GF-D8 (cell line): Measurements from ENCODE around the gene TUBB4A.

Source experiments
- DNase-seq: peaks from one replicate; lab custom pipeline; 2025; lab: John Stamatoyannopoulos, UW

The TUBB4A gene

DNA sequence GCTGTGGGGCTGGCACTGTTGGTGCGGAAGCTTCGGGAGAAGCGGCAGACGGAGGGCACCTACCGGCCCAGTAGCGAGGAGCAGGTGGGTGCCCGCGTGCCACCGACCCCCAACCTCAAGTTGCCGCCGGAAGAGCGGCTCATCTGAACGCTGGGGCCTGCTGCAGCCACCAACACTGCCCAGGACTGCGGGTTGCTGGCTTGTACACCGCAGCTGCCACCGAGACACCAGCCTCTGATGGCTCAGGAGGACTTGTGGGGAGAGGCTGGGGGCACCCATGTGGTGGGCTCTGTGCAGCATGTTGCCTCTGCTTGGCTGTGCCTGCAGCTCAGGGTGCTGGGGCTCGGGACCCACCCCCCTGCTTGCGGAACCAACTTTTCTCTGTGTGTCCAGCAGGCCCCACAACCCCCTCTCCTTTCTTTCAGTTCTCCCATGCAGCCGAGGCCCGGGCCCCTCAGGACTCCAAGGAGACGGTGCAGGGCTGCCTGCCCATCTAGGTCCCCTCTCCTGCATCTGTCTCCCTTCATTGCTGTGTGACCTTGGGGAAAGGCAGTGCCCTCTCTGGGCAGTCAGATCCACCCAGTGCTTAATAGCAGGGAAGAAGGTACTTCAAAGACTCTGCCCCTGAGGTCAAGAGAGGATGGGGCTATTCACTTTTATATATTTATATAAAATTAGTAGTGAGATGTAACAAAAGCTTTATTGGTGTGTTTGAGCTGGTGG lies 35.4 kb downstream of the TUBB4A start:
- no peak for DNase-seq

DNA sequence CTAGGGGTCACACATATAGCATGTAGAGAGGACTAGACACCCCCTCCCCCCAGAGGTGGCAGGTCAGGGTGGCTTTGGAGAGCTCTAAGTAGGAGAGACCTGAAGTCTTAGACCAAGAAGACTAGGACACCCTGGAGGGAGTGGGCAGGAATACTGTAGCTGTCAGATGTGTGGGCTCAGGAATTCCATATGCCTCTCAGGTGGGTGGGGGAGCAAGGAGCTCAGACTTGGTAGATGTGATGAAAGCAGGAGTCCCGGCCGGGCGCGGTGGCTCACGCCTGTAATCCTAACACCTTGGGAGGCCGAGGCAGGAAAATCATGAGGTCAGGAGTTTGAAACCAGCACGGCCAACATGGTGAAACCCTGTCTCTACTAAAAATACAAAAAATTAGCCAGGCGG lies 36.4 kb downstream of the TUBB4A start:
- no peak for DNase-seq

DNA sequence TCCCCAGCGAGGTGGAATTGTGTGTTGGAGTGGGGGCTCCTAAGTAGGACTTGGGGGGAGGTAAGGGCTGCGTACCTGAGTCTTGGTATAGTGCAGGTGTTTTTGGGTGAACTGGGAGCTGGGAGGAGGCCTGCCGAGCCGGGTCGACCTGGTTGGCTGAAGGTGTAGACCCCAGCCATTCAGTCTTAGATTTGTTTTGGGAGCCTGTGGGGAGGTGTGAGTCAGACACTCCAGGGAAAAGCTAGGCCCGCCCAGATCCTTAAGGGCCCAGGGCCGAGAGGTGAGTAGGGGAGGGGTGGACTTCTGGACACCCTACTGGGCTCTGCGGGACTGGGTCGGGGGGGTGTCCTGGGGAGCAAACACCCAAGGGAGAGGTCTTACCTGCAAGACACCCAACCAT lies 37.1 kb downstream of the TUBB4A start:
- no peak for DNase-seq

DNA sequence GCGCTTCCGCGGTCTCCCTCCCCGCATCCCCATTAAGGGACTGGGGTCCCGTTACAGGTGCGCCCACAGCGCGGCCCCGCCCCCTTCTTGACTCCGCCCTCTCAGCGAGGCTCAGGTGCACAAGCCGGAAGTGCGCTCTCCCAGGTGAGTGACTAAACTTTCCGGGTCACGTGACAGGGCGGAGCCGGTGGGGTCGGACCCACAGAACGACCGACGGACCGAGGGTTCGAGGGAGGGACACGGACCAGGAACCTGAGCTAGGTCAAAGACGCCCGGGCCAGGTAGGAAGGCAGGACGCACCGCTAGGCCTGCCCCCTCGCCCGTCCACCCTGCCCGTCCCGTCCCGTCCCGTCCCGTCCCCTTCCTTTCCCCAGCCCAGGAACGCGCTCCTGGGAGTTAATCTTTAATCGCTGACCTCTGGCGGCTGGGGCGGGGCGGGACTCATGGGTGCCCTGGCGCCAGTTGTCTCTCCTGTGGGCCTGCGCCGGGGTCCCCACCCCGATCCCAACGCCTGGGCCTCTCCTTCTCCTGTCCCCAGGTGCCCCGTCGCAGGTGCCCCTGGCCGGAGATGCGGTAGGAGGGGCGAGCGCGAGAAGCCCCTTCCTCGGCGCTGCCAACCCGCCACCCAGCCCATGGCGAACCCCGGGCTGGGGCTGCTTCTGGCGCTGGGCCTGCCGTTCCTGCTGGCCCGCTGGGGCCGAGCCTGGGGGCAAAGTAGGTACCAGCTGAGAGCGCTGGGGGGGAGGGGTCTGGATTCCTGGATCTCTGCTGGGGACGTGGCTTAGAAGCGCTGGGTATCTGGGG lies 37.8 kb downstream of the TUBB4A start, which contains the start of gene CRB3:
Gene CRB3, plus strand, starts transcription at position 202 of the 804 bp plus-strand sequence. Its CDS starts 431 bp downstream, at position 633.
- DNase-seq = no peak

DNA sequence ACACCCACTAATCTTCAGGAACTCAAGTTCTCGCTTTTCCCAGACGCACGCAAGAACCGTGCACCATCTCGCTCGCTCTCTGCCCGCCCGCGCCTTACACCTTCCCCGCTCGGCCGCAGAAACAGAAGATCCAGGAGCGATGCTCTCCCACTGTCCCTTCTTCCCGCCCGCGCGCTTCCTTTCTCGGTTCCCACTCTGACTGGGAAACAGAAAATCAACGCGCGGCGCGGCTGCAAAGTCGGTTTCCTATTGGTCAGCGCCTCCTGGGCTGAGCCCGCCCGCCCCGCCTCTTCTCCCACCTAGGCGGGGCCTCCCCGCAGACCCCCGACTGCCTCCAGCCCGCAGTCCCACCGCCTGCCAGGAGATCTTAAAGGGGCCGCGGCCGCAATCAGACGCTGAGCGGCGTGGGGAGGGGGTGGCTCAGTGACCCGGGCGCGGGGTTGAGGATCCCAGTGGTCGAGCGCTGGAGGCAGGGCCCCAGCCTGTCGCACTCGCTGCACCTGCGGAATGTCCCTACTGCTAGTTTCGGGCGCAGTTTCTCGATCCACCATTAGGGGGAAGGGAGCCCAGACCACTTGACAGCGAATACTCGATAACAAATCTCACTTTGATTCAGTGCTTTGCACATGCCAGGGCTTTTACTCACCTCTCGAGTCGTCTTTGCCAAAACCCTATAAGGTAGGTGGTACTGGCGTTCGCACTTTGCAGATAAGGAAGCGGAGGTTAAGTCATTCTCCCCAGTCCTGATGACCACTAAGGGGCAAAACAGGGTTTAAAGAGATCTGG lies 41.8 kb downstream of the TUBB4A start:
- DNase-seq = peak; percentile 91

DNA sequence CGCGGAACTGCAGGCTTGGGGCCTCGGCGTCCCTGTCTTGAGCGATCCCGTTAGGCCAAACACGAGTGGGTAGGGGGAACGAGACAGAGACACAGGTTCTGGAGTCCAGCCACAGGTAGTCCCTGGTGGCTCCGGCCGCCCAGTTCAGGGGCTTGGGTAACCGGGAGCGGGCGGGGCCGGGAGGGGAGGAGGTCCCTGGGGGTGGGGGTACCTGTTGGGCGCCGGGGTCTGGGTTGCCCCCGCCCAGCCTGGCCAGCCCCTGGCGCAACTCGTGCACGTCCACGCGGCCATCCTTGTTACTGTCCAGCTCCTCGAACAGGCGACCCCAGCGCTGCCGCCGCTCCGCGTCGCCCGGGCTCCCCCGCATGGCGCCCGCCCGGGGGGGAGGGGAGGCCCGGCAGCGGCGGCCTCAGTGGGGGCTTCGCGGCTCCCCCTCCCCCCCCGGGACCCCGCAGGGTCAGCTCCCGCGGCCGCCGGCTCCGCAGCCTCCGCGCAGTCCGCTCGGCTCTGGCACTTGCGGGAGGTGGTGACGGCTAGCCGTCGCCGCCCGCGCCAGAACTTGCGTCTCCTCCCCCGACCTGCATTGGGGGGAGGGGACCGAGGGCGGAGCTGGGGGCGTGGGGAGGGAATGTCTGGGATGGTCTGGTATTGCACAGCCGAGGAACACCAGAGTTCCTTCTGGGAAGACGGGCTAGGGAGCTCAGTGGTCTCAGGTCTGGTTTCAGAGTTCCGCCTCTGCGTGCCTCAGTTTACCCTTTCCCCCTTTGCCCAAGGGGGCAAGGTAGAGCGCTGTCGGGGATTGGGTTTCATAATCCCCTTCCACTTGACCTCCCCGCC lies 42.6 kb downstream of the TUBB4A start, which contains the start of gene SLC25A23:
Gene SLC25A23, minus strand, starts transcription at position 531 of the 837 bp plus-strand sequence. Its CDS starts 164 bp downstream, at position 367.
- peak; percentile 20 for DNase-seq

DNA sequence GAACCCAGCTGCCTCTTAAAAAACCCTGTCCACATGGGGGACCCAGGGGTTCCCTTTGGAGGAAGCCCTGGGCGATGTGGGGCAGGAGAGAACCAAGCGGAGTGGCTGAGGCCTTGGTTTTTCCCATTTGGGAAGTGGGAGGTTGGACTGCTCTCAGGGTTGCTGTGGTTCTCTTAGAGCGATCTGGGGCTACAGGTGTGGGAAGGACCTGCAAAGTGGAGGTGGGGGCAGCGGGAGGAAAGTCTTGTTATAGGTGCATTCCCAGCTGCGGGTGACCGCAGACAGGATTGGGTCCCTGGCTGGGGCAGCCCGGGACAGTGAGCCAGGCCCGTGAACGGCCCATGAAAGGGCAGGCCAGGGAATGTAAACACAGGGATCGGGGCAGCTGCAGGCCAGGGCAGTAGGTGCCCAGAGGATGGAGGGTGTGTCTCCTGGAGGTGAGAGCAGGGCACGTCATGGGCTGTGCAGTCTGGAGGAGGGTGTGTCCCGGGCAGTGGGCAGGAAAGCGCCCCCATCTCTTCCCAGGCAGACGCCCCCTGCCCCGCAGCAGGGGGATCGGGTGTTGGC lies 43.3 kb downstream of the TUBB4A start:
- DNase-seq = no peak

DNA sequence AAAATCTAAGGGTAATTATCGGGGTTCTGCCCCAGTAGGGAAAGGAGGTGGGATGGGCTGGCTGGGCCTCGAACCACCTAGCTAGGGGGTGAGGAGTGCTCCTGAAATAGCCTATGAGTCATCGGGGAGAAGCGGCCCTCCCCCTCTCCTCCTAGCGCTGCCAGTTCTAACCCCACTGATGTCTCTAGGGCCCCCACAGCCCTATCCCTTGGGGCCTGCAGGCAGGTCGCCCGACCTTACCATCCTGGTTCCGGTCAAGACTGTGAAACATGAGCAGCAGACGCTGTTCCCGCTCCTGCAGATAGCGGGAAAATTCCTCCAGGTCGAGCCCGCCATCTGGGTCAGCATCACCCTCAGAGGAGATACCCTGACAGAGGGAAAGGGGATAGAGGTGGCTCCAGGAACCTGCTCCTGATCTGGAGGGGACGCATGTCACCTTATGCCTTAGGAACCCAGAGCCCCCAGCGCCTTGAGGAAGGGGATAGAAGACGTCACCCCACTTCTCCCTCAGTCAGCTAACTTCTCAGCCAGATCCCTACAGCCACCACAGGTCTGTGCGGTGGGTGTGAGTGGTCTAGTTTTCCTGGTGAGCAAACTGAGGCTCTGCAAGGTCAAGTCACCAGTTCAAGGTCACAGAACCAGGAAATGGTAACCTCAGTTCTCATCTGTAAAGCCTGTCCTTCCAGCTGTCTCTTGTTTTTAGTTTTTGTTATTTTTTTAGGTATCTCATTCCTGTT lies 44.0 kb downstream of the TUBB4A start:
- DNase-seq = no peak

DNA sequence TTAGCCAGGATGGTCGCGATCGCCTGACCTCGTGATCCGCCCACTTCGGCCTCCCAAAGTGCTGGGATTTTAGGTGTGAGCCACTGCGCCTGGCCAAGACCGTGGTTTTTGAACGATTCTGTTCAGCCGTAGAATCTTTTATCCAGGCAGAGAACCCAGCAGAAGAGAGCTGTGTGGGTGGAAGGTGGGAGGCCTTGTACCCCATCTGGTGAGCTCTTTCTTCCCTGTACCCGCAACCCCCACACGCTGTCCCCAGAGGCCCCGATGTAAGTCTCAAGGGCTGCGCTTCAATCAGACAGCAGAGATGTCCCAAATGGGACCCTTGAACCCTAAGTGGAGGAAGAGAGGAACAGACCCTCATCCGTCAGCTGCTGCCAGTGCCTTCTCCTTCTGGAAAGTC lies 46.2 kb downstream of the TUBB4A start:
- DNase-seq = no peak

DNA sequence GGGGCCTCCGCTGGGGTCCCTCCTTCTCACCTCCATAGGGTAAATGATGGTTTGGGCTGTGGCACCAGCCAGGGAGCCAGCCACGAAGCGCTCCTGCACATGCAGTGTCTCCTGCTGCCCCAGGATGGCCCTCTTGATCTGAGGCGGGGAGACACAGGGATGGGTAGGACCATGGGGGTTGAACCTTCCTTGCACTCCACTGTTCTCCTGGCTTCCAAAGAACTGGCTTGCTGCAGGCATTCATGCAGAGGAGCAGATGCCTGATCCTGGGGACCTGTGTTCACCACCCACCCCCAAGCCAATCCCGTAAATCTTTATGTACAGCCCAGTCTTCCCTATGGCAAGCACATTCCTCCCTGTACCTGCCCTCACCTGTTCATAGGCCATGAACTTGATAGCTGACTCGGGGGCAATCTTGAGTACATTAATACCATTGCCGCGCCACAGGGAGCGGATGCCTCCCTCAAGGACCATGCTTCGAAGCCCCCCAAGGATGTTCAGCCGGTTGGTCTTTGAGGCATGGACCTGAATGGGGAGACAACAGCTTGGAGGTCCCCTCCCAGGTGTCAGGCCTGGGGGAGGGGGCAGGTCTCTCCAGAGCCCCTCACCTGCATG lies 48.1 kb downstream of the TUBB4A start:
- DNase-seq = no peak

DNA sequence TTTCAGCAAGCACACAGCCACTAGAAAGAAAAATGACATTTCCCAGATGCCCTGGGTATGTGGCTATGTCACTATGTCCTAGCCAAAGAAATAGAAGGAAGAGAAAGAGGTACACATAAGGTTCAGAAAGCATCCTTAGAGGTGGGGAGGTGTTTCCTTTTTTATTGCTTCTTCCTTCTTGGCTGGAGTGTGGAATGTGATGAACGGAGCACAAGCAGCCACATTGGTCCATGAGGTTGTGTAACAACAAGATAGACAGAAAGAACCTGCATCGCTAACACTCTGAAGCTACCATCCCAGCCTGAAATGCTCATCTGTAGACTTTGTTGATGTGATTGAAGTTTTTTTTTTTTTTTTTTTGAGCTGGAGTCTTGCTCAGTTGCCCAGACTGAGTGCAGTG lies 49.2 kb downstream of the TUBB4A start:
- no peak for DNase-seq

DNA sequence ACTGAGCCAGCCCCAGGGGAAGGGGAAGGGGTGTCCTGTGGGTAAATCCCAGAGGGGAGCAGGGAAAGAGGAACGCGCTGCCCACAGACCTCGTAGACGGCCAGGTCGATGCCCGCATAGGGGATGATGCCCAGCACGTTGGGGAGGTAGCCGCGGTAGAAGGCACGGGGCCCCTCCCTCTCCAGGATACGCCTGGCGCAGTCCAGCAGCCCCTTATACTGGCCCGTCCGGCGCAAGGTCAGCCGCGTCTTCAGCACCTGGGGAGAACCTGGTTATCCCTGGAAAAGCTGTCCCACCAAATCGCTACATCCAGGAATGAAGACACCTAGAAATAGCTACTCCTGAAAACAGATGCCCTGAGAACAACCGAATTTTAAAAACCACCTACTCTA lies 49.9 kb downstream of the TUBB4A start:
- no peak for DNase-seq

DNA sequence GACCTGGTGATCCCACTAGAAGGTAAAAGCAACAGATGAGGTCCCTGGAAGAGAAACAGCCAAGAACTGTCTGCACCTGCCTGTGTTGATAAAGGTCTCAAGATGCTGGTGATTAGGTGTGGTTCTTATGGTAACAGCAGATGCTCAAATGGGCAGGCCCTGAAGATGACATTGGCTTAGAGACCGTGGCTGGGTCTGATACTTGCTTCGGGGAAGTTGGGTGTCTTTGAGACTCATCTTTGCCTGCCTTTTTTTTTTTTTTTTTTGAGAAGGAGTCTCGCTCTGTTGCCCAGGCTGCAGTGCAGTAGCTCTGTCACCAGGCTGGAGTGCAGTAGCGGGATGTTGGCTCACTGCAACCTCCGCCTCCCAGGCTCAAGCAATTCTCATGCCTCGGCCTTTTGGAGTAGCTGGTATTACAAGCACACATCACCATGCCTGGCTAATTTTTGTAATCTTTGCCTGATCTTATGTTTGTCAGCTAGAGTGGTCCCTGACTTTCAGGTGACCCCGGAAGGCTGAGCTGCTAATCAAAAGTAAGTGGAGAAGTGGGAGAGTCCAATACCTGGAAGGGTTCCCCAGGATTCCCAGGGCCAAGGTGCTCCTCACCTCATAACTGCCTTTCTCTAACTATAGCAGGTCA lies 50.4 kb downstream of the TUBB4A start:
- no peak for DNase-seq

DNA sequence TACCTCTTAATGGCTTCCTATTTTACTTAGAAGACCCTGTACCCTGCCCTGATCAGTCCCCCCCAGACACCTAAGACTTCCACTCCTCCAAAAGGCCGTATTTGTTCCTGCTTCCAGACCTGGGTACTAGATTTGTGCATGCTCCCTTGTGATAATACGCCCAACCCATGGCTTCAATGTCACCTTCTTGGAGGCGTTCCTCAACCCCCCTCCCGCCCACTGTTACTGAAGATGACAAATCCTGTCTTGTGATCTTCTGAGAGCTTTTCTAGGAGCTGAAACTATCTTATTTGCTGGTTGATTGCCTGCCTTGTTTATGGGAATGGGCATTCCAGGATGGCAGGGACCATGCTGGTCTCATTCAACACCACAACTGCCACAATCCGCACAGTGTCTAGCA lies 51.9 kb downstream of the TUBB4A start:
- no peak for DNase-seq

DNA sequence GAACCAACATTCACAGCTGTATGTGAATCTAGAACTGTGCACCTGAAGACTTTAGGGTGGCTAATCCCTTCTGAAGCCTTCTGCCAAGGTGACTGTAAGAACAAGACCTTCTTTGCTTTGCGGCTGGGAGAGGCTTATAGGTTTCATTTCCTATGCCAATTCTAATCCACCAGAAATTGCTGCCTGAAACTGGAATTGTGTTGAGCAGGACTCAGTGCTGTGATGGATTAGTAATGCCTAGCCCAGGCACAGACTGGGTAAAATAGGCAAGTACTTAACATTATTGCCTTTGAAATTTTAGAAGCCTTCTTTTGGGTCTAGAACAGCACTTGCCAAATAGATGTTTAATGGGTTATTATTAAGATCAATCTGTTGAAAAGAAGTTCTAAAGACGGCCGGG lies 54.1 kb downstream of the TUBB4A start:
- DNase-seq = no peak

DNA sequence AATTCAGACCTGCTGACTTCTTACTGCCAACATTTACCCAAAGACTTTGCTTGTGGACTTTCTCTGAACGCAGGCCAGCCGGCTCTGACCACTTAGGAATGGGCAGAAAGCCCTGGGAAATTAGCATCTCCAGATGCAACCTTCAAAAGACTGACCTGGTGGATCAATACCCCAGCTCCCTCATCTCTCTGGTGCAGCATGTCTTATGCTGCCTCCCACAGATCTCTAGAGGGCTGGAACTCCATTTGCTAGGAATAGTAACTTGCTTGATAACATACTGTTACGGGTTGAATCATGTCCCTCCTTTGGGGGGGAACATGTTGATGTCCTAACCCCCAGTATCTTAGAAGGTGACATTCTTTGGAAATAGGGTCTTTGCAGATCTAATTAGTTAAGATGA lies 55.7 kb downstream of the TUBB4A start:
- DNase-seq = no peak
